Measurements from ENCODE around the gene SRSF1.
"Not testable (repeated sequence)": the region's sequence is repeated elsewhere in the genome, so short reads cannot be mapped to it uniquely, and the experiment has no call there.

Gene SRSF1

DNA sequence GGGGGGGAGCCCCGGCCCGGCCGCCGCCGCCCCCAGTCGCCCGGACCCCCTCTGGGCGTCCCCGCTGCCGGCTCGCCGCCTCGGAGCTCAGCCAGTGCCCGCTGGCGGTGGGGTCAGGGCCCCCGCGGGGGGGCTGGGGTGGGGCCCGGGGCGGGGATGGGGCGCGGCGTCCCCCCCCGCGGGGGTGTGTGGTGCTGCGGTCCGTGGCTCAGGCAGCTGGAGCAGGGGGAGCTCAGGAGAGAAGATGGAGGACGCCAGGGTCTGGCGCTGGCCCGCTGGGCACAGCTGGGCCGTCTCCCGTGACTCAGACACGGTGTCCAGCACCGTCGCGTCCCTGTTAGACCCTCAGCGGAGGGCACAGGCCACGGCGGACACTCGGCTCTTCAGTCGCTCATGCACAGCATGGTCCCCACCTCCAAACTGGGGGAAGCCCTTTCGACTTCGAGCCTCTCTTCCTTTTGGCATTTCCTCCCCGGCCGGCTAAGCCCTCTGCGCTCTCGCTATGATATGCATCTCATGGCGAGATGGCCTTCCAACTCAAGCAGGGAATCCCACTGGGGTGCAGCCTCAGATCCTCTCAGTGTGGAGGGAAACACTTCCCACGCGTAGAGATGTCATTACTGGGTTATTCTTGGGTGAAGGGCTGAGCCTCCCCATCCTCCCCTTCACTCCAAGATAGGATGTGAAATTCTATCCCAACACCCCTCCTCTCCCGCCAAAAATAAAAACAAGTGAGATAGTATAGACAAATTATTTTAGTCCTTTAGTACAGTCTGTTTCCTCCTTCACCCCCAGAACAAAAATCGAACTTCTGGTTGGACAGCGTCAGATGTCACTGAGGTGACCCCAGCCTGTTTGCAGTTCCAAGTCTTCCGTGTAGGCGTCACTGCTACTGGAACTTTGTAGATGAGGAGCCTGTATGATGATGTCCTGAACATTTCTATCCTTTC is 18.5 kb downstream of the SRSF1 start:
- peak; percentile 87 for DNase-seq

DNA sequence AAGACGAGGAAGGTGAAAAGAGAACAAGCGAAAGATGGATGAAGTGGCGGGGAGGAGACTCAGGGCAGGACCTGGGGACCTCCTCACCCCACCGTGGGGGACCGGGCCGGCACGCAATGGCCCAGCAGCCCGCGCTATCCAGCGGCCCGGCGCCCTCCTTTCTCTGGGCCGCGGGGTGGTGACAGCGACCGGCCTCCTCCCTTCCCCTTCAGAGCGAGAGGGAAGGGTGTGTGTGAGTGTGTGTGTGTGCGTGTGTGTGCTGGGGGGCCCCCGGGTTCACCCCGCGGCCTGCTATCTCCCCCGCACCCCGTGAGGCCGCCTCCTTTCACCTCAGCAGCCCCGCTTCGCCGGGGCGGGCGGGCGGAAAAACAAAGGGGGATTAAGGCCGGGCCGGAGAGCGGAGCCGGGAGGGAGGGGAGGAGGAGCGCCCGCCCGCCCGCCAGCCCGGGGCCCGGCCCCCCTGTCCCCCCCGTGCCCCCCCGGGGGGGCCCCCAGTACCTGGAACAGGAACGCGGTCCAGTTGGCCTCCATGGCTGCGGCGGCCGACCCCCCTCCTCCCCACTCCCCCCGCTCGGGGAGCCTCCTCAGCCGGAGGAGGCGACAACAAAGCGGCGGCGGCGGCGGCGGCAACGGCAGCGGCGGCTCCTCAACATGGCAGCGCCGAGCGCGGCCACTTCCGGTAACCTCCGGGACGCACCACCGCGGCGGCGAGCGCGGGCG is 19.3 kb downstream of the SRSF1 start, which contains the start of gene VEZF1:
TSS of gene VEZF1 (minus strand) at position 674 of the 720 bp plus-strand sequence. CDS start at position 531, 143 bp downstream.
- peak; percentile 81 for DNase-seq

DNA sequence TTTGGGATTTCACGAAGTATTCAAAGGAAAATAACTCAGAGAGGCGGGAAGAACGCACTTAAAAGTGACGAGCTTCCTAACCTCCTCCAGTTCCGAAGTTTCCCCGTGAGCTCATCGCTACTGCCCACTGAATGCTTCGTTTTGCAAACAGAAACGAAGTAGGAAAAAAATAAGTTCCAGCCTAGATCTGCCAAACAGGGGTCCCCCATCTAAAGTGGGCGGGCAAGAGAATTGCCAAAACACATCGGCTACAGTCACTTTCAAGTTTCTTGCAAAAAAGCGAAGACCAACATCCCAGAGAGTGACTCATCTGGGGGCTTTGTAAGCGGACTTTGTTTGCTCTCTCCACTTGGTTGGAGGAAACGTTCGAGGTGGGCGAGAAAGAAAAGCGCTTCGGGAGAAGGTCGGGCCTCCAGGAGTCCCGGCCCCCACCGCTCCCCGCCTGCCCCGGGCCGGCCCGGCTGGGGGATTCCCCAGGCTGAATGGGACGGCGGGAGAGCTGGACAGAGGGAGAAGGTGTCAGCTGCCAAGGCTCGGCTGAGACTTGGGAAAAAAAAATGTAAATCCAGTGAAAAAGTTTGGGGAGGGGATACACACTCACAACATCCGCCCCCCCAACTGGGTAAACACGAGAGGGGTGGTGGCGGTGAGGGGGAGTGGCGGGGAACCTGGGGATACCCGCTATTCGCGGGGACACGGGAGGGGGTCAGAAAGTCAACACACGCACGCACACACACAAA is 20.0 kb downstream of the SRSF1 start:
- peak; percentile 65 for DNase-seq

DNA sequence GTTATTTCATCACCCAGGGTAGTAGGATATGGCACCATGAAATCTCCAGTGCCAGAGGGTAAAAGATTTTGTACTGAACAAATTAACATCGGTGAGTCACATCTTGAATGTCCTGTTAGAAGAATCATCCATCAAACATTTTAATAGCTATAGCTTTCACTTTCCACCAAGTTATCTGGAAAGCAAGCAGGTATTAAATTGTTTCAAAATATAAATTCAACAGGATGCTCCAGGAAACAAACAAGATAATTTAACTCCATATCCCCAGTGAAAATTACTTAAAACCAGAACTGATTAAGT is 21.4 kb downstream of the SRSF1 start:
- DNase-seq = no peak

DNA sequence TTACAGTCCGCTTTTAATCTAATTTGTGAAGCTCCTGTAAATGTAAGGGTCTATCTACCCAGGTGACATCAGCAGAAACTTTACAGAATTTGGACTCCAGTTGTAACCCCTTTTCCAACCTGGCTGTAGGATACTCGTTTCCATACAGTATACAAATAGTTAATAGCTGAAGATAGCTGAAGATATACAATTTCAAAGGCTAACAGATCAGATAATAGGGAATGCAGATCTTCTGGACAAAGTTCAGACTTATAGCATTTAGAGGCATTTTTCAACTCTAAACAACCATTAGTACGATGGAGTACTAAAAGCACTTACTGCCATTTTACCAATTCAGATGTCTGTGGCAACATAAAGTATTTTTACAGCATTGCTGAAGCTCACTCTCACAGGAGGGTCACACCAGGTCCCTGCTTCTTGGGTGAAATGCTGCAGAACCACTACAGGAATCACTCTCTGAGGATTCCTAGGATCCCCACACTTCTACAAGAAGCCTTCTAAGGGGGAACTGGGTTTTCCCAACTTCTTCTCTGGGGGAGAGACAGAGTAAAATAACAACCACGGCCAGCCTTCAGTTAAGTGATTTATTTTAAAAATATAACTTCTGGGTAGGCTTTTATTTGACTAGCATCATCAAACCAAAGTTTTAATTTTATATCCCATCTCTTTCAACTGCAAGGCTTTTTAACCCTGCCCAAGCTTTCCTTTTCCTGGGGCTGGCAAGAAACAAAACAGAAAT is 21.9 kb downstream of the SRSF1 start:
- DNase-seq = no peak

DNA sequence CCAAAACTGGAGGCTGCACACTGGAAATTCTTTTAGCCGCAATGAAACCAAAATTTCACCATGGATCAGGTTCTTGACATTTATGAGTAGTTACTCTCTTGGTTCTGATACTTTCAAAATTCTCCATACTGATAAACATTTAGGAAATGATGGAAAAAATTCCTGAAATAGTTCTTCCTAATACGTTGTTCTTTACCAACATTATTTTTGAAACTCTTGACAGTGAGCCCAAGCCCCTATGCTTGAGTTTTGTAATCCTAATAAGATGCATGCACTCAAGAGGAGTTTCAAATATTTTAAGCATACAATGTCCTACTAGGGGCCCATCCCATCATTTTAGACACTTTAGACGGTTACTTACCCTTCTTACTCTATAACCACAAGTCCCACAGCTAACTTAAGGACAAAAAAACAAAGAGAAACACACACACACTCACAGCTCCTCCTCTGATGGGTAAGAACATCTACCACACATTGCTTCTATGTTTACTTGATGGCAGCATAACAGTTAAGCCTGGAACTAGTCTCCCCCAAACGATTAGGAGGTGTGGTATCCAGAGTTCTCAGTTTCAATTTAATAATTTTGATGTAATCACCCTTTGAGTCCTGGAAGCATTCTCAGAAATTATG is 22.7 kb downstream of the SRSF1 start:
- DNase-seq = no peak

DNA sequence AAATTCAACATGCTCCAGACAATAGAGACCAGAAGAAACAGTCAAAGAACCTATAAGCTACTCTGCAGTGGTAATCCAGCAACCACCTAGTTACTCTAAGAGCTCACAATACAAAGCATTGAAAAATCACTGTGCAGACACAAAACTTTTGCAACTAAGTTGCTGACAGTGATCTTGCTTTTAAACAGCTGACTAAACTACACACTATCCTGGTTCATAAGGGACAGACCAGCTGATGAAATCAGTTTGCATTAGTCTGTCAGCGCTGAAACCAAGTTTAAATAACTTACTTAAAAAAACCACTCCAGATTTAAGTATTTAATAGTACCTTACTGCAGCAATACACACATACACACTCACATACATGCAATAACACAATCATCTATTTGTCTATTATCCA is 23.6 kb downstream of the SRSF1 start:
- DNase-seq = no peak

DNA sequence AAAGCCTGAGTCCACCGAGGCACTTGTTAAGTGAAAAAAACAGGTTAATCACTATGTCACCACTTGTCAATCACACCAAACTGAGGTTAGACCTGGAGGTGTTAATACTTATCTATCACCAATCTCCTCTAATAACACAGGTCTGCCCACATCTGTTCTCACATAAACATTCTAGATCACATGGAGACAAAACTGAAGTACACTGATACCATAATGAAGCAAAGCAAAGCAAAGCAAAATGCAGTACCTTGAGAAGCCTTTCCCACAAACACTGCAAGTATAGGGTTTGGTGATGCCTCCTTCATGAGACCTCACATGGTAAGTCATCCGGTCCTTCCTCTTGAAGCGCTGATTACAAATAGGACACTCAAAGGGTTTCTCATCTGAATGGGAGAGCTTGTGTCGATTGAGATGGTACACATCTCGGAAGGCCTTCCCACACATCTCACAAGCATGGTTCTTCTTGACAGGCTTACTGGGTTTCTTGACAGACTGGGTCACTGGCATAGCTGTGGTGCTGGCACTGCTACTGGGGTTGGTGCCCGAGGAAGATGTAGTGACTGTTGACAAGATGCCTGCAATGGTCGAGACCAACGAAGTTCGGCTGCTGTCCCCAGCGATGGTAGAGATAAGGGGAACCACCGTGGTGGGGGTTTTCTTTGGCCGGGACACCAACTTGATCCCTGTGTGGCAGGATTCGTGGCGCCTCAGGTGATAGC is 24.4 kb downstream of the SRSF1 start:
- DNase-seq = no peak

DNA sequence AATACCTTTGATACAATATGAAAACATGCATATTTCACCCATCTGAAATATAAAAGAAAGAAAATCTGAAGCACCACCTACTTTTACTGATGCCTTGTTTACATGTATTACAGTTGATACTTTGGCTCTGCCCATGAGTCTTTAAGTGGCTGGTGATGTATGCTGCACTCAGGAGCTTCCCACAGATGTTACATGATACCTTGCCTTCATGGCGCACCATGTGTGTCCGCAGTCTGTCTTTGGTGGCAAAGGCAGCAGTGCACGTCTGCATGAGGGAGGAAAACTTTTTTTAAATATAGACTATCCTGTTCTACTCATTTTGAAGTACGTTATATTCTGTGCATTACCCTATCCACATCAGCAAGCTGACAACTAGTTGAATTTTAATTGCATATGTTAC is 26.5 kb downstream of the SRSF1 start:
- no peak for DNase-seq

DNA sequence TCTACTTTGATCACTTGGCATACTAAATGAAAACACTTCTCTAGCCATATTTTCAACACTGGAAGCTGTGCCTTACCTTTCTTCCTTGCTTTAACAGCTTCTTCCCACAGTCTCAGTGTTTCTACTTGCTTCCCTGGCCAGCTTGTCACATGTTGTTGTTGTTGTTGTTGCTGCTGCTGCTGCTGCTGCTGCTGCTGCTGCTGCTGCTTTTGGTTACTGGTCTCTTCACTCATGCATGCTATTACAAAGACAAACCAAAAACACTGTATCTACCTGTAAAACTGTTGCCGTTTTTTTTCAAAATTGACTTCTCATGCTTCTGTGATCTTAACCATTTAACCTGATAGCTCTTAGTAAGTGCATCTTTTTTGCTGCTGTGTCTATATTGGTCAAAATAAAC is 28.0 kb downstream of the SRSF1 start:
- DNase-seq = no peak

DNA sequence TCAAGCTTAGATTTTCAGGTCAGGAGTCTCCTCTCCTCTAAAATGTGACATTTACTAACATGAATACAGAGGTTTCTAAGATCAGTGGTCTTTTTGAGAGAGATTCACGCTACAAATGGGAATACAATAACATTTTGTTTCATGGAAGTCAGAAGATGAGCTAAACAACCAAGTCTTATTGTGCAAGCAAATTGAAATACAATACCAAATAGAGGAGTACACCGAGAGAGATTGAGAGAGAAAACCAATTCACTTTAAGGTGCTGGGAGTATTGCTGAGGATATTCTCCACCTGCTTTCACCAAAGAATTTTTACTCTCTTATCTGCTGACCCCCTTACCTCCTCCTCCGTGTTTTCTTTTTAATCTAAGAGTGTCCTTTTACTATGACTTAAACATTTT is 30.5 kb downstream of the SRSF1 start:
- DNase-seq = no peak

DNA sequence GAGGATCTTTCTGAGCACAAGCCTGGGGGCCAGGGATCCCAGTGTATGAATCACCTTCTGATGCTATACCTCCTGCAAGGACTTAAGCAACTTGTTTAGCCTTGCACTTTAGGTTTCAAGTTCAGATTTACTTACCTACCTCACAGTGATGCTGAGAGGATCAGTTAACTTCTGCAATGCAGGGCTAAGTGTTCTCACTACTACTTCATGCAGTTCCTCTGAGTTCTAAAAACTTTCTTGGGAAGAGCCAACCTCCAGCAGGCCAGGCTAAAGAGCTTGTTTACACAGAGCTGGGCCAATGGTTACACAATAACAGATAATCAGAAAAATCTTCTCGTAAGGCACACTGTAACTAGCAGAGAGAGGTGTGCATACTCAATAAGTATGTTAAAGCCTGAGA is 32.0 kb downstream of the SRSF1 start:
- DNase-seq = no peak

DNA sequence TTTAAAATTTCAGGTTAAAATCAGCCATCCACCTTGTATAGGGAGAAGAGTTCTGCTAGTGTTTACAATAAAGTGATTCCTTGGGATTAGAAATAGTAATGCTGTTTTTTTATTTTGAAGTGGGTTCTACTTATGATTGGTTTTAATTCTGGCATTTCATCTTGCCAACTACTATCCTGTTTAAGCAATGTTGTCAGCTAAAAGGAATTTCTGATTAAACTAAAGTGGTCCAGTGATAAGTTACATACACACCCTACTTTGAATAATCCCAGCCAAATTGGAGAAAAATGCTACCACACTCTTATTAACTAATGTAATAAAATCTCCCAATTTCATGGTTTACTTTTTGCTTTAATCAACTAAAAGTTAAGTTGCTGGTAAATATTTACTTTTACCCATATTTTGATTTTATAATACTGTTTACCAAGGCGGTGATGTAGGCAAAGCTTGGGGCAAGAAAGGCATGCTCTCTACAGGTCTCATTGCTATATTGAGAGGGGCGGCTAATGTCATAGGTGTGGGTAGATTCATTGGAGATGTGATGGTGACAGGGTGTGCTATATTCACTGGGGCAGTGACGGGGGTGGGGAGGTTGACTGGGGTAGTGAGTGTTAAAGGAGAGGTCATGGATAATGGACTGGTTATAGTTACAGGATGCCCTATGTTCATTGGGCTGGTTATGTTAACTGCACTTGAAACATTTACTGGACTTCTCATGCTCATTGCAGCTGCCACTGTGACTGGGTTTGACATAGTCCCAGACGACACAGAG is 32.8 kb downstream of the SRSF1 start:
- not testable (repeated sequence) for DNase-seq

DNA sequence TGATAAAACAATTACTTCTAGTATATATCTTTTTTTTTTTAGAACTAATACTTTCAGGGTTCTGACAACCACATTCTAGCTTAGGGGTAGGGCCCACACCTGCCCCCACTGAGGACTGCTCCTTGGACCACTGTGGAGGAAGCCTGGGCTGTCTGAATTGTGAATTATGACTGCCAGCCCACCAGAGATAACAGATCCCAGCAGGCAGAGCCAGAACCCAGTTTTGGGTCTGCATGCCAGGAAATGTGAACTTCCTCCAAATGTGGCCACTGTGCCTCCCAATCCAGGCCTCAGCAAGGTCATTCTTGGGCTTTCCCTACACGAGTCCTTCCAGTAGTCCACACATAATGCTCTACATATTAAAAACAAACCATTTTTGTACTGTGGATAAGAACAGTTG is 34.9 kb downstream of the SRSF1 start:
- no peak for DNase-seq

DNA sequence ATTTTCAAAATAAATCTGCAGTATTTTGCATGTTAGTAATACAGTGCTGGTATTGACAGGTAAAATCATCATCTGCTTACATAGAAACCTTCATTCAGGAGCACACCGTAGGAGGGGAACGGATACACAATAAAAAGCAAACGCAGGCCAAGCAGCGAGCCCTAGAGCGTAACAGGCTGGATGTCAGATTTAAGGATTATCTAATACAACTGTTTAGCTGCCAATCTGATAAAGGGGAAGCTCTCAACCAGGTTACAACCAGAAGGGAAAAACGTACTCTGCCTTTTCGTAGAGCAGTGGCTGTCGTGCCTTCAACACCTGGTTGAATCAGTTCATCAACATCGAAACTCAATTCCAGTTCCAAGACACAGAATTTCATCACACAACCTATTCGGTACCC is 35.5 kb downstream of the SRSF1 start:
- no peak for DNase-seq

DNA sequence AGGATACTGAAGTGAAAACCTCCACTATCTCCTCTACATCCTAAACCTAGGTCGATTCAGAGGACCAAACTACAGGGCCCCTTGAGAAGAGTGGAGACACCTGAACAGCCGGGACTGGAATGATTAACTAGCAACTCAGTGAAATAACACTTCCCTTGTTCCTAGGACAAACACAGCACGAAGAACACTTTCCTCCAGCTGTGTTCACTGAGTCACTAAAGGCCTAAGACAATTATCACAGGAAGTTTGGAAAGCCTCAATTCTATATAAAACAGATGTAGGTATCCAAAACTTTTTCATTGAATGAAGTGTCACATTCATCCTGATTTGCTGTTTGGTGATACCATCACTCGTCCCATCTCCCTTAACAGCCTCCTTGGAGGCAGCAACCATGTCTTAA is 36.3 kb downstream of the SRSF1 start:
- DNase-seq = no peak

DNA sequence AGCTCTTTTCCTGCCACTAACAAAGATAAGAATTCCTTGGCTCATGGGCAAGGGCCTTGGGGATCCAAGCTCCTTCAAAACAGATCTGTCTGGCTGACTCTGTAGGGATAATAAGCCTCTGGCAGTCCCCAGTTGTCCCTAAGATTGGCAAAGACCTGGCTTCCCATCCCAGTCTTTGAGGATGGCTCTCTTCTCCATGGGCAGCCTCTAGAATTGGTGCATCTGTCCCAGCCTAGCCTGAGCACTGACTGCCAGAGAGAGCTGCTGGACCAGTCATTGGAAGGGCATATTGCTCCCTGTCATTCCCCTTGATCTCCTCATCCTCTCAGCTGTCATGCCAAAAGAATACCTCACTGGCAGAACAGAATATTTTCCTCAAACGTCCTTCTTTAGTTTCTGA is 38.6 kb downstream of the SRSF1 start:
- DNase-seq = no peak

DNA sequence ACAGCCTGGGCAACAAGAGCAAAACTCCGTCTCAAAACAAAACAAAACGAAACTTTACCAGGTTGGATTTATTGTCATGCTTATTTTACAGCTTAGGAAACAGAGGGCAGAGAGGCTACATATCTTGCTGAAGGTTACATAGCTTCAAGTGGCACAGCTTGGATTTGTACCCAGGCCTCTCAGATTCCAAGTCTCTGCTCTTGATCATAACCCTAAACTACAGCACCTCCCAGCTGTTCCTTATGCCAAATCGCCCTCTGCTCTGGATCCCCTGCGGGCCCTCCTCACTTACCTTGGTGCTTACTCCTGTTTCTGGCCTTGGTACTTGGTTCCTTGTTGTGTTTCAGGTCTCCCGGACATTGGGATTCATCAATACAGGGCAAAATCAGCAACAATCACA is 40.2 kb downstream of the SRSF1 start:
- no peak for DNase-seq

DNA sequence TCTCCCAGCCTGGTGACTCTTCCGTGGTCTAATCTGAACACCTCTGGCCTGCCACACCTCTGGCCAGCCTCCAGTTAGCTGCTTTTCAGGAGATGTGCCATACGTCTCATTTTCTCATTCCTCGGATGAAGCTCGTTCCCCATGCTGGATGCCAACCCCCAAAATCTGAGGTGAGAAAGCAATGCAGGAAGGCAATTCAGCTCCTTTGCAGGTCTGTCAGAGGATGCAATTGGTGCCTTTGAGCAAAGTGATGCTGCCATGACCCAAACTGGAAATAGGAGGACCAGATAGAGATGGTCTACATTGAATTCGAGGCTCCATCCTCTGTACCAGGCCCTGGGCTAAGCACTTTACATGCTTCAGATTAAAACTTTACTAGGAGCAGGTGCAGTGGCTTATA is 40.8 kb downstream of the SRSF1 start:
- no peak for DNase-seq

DNA sequence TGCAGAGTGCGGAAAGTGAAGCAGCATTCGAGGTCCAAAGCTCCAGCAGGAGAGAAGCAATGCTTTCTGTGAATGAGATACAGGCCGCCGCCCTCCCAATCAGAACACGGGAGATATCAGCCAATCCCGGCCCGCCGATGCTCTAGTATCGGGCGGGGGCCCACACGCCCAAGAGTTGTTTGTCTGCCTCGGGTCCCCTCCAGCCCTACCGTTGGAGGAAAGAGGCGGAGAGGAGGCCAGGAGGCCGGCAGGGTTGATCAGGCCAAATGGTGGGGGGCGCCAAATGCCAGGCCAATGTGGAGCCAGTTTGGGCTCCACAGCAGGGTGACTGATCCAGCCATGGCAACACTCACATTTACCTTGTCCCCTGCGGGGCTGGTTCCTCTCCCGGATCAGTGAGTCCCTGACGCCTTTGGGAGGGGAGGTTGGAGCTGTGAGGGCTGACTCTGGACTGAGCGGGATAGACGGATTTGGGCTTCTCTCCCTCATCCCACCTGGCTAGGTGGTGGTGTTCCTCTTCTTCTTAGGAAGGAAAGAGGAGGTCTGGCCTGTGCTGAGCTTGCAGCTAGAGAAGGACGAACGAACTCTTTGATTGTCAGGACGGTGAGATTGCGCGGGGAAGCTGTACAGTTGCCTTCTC is 41.4 kb downstream of the SRSF1 start:
- no peak for DNase-seq

Measured in retina (tissue), 1 donor.